B cell (primary cell): ENCODE measurements around the gene POLR3G. TPM values are rescaled to one million over a fixed set of nuclear protein-coding genes. Genes with fewer than 3 reads are reported as not detected.

ENCODE experiments used
- ATAC-seq: fragments of 200-7000 bp; cut with Tn5 transposase; one replicate; pipeline ENCODE4 v1.10.0; 2021; ENCODE audit warnings: low read depth, mild to moderate bottlenecking, moderate number of reproducible peaks, moderate library complexity
- CTCF ChIA-PET: fragments of 350-600 bp; sonication (Branson Sonifier 250); formaldehyde crosslinking; loops from one replicate; lab custom pipeline; 2021; ENCODE audit warnings: antibody characterized with exemption, inconsistent platforms; lab: Charles Lee
- POLR2A ChIA-PET: fragments of 350-600 bp; sonication (Branson Sonifier 250); formaldehyde crosslinking; loops from one replicate; lab custom pipeline; 2021; ENCODE audit warnings: antibody characterized with exemption; lab: Charles Lee
- DNase-seq: peaks from one replicate; pipeline ENCODE4 v3.0.0; 2013
- H2AFZ ChIP-seq: 2 replicates; pipeline ENCODE4 v1.6.1; 2012; ENCODE audit warnings: mild to moderate bottlenecking, low read depth, low read length; ENCODE audit not compliant: insufficient read depth, poor library complexity, severe bottlenecking
- H3K27ac ChIP-seq, 2 donors: 1 replicate in 1 of 2; 2 replicates in 1 of 2; pipeline ENCODE4 v1.5.1; 2012 to 2013; ENCODE audit warnings: low read length in 2 of 2, mild to moderate bottlenecking in 2 of 2, moderate library complexity in 1 of 2
- H3K27me3 ChIP-seq, 4 experiments: fragments of 200-600 bp in 1 of 4; sonication (generic) in 1 of 4; replicated peaks in 1 of 4; 1 replicate in 2 of 4; 2 replicates in 2 of 4; pipeline versions ENCODE4 v1.6.1 to v1.7.0; 2013 to 2016; ENCODE audit warnings: low read length in 3 of 4, mild to moderate bottlenecking in 2 of 4, mixed read lengths in 1 of 4, moderate library complexity in 1 of 4; ENCODE audit not compliant: insufficient read depth in 4 of 4, control insufficient read depth in 3 of 4; ENCODE audit errors: control extremely low read depth in 1 of 4
- H3K36me3 ChIP-seq, 2 experiments: replicated peaks in 1 of 2; 1 replicate in 1 of 2; 2 replicates in 1 of 2; pipeline versions ENCODE4 v1.6.1 to v1.7.1; 2013; ENCODE audit warnings: low read length in 1 of 2; ENCODE audit not compliant: insufficient read depth in 2 of 2, control insufficient read depth in 1 of 2; ENCODE audit errors: control extremely low read depth in 1 of 2, extremely low read depth in 1 of 2
- H3K4me1 ChIP-seq, 2 donors: fragments of 200-600 bp in 1 of 2; sonication (generic) in 1 of 2; 1 replicate in 1 of 2; 2 replicates in 1 of 2; pipeline versions ENCODE4 v1.5.1 to v1.6.1; 2013 to 2017; ENCODE audit warnings: low read length in 2 of 2; ENCODE audit not compliant: control insufficient read depth in 2 of 2, insufficient read depth in 2 of 2
- H3K4me2 ChIP-seq: replicated peaks from 2 replicates; pipeline ENCODE3; 2012; ENCODE audit warnings: mild to moderate bottlenecking, low read depth, low read length; ENCODE audit not compliant: poor library complexity, severe bottlenecking
- H3K4me3 ChIP-seq, 5 experiments: fragments of 200-600 bp in 1 of 5; sonication (generic) in 1 of 5; 1 replicate in 3 of 5; 2 replicates in 2 of 5; pipeline versions ENCODE4 v1.5.1 to v1.7.0; 2011 to 2016; ENCODE audit warnings: low read length in 4 of 5, mild to moderate bottlenecking in 4 of 5, low read depth in 2 of 5, control low read depth in 1 of 5, moderate library complexity in 1 of 5; ENCODE audit not compliant: insufficient read depth in 1 of 5; ENCODE audit errors: control extremely low read depth in 1 of 5, extremely low read depth in 1 of 5
- H3K79me2 ChIP-seq: fragments of 200-600 bp; sonication (generic); one replicate; pipeline ENCODE4 v1.6.0; 2016; ENCODE audit warnings: low read length; ENCODE audit not compliant: control insufficient read depth, insufficient read depth
- H3K9ac ChIP-seq: fragments of 200-600 bp; sonication (generic); 2 replicates; pipeline ENCODE4 v1.6.1; 2017; ENCODE audit warnings: mild to moderate bottlenecking, low read length, moderate library complexity
- H3K9me3 ChIP-seq, 3 donors: one replicate each; pipeline versions ENCODE4 v1.6.1 to v1.7.1; 2013; ENCODE audit warnings: low read length in 2 of 3; ENCODE audit not compliant: control insufficient read depth in 2 of 3, insufficient read depth in 1 of 3; ENCODE audit errors: control extremely low read depth in 1 of 3
- H4K20me1 ChIP-seq: 2 replicates; pipeline ENCODE4 v1.6.0; 2012; ENCODE audit warnings: mild to moderate bottlenecking, low read length; ENCODE audit not compliant: insufficient read depth, control insufficient read depth, poor library complexity, severe bottlenecking
- H3K27ac Mint-ChIP-seq: one replicate; pipeline ENCODE4 v1.8.0; 2021; ENCODE audit warnings: mixed read lengths
- H3K27me3 Mint-ChIP-seq: one replicate; pipeline ENCODE4 v1.8.0; 2021; ENCODE audit warnings: mixed read lengths
- H3K4me1 Mint-ChIP-seq: one replicate; pipeline ENCODE4 v1.8.0; 2021; ENCODE audit warnings: mixed read lengths
- H3K4me3 Mint-ChIP-seq: one replicate; pipeline ENCODE4 v1.8.0; 2021; ENCODE audit warnings: mixed read lengths
- H3K9me3 Mint-ChIP-seq: one replicate; pipeline ENCODE4 v1.8.0; 2022; ENCODE audit warnings: mixed read lengths; ENCODE audit not compliant: insufficient read depth
- EZH2 ChIP-seq: IDR thresholded peaks from 2 replicates; pipeline ENCODE4 v1.6.1; 2012; ENCODE audit warnings: borderline replicate concordance, low read depth, mild to moderate bottlenecking, moderate library complexity, low read length; ENCODE audit not compliant: insufficient read depth, poor library complexity, severe bottlenecking
- WGBS: methylation state at CpG from one replicate; pipeline ENCODE4 v1.1.5; 2013; ENCODE audit warnings: missing lambda C conversion rate; ENCODE audit not compliant: insufficient coverage; 5-methylcytosine and 5-hydroxymethylcytosine counted together
- intact Hi-C: fragments of 100-400 bp; cut with micrococcal nuclease; formaldehyde crosslinking; loops from one replicate; pipeline ENCODE4 v1.10.0; 2022
- polyA plus RNA-seq: library from polyadenylated mRNA; depleted of rRNA; stranded (reverse); fragments of >200 nt; gene quantifications from 2 replicates; pipeline ENCODE4 v1.2.3, GENCODE V29; 2012
- total RNA-seq, 2 donors: library from RNA; stranded (reverse); fragments of 120-200 nt in 1 of 2; gene quantifications; 1 replicate in 1 of 2; 2 replicates in 1 of 2; pipeline versions ENCODE4 v1.2.3 to v1.2.4, GENCODE V29; 2013 to 2022
- TF ChIP-seq, protein P1 (sequence below): fragments of 200-600 bp; IDR thresholded peaks from one replicate; pipeline ENCODE4 v1.8.0; 2022; ENCODE audit warnings: antibody characterized with exemption, mild to moderate bottlenecking

The POLR3G gene
- total and polyA plus RNA-seq, 2 donors (not counting 1 experiment from before 2014, with no cell fraction given) = 0.52 to 2.3 TPM

DNA sequence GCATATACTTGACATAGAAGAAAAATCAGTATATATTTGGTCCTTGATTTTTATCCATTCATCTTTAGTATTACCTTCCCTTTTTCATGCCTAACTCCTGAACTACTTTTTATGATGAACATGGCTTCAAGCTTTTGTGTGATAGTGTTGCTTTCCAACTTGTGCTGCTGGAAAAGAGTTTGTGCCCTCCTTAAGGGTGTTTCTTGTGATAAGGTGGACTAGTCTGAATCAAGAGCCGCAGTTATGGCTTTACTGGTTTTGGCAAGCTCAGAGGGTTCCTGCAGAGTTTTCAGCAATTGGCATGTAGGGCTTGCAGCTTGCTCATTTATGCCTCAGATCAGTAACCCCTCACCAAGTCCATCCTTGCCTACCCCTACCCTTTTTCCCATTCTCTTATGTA, 20.5 kb downstream of the POLR3G start:
- no peaks in the 10 kb centered on the region for H3K4me1 ChIP-seq
- H3K79me2 ChIP-seq = no peaks in the 10 kb centered on the region
- Mint-ChIP-seq H3K27ac (no peak overlapping the region), H3K9me3 (peaks cover 2% of the 10 kb centered on the region), H3K4me3 (no peak overlapping the region), H3K4me1 (no peaks in the 10 kb centered on the region), H3K27me3 (no peaks in the 10 kb centered on the region)
- no peak for TF ChIP-seq EZH2
- TF ChIP-seq, protein P1, sequence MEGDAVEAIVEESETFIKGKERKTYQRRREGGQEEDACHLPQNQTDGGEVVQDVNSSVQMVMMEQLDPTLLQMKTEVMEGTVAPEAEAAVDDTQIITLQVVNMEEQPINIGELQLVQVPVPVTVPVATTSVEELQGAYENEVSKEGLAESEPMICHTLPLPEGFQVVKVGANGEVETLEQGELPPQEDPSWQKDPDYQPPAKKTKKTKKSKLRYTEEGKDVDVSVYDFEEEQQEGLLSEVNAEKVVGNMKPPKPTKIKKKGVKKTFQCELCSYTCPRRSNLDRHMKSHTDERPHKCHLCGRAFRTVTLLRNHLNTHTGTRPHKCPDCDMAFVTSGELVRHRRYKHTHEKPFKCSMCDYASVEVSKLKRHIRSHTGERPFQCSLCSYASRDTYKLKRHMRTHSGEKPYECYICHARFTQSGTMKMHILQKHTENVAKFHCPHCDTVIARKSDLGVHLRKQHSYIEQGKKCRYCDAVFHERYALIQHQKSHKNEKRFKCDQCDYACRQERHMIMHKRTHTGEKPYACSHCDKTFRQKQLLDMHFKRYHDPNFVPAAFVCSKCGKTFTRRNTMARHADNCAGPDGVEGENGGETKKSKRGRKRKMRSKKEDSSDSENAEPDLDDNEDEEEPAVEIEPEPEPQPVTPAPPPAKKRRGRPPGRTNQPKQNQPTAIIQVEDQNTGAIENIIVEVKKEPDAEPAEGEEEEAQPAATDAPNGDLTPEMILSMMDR = no peak
- no peak overlapping the region for H3K4me2 ChIP-seq
- POLR2A ChIA-PET = no interaction called here
- H3K9me3 ChIP-seq = no peaks in the 10 kb centered on the region
- no peak for ATAC-seq
- intact Hi-C loops = no loop called here
- no peaks in the 10 kb centered on the region for H4K20me1 ChIP-seq
- H3K9ac ChIP-seq = no peak overlapping the region
- no peak overlapping the region for H3K4me3 ChIP-seq
- 100% methylated on average over 1 of the region's 1 CpG for WGBS
- H3K27ac ChIP-seq = no peak overlapping the region
- H3K27me3 ChIP-seq = no peaks in the 10 kb centered on the region
- no peak overlapping the region for H2AFZ ChIP-seq
- no peak for DNase-seq
- H3K36me3 ChIP-seq = no peaks in the 10 kb centered on the region
- CTCF ChIA-PET = no interaction called here

- H3K27me3 ChIP-seq = no peaks in the 10 kb centered on the region
- no peaks in the 10 kb centered on the region for H3K79me2 ChIP-seq
- no peak overlapping the region for H3K4me3 ChIP-seq
- Mint-ChIP-seq H3K9me3 (no peaks in the 10 kb centered on the region), H3K4me1 (no peaks in the 10 kb centered on the region), H3K27me3 (no peaks in the 10 kb centered on the region), H3K27ac (no peak overlapping the region), H3K4me3 (no peak overlapping the region)
- WGBS = no CpG with 5 or more reads among the region's 1 CpG
- H3K4me2 ChIP-seq = no peak overlapping the region
- TF ChIP-seq, protein P1 = no peak
- TF ChIP-seq EZH2 = no peak
- intact Hi-C loops = no loop called here
- no peak overlapping the region for H2AFZ ChIP-seq
- POLR2A ChIA-PET = no interaction called here
- H3K9ac ChIP-seq = no peak overlapping the region
- H3K4me1 ChIP-seq = no peaks in the 10 kb centered on the region
- DNase-seq (no peak), ATAC-seq (no peak)
- no peaks in the 10 kb centered on the region for H4K20me1 ChIP-seq
- H3K27ac ChIP-seq = no peak overlapping the region
- no peaks in the 10 kb centered on the region for H3K9me3 ChIP-seq
- CTCF ChIA-PET = interaction anchor here (0.7 kb wide), 1 partner anchor 724 kb away, joined by 5 read pairs; no protein-coding TSS in a partner anchor
- no peaks in the 10 kb centered on the region for H3K36me3 ChIP-seq
These were observed 28.9 kb downstream of the POLR3G start for GRCh38 chr5:90503596-90503995.
